Activated CD8-positive, alpha-beta memory T cell treated with anti-CD3 and anti-CD28 coated beads, Interleukin-2, amount 50 U/mL, for 24 hours (primary cell): ENCODE data around the gene ILK.
A peak's percentile ranks its signal among the peaks of the same experiment; 100 is the strongest.

ENCODE experiments used
- DNase-seq: peaks from one replicate; pipeline ENCODE4 v3.0.0-alpha.2; 2020; ENCODE audit errors: extremely low read depth

Gene ILK

DNA sequence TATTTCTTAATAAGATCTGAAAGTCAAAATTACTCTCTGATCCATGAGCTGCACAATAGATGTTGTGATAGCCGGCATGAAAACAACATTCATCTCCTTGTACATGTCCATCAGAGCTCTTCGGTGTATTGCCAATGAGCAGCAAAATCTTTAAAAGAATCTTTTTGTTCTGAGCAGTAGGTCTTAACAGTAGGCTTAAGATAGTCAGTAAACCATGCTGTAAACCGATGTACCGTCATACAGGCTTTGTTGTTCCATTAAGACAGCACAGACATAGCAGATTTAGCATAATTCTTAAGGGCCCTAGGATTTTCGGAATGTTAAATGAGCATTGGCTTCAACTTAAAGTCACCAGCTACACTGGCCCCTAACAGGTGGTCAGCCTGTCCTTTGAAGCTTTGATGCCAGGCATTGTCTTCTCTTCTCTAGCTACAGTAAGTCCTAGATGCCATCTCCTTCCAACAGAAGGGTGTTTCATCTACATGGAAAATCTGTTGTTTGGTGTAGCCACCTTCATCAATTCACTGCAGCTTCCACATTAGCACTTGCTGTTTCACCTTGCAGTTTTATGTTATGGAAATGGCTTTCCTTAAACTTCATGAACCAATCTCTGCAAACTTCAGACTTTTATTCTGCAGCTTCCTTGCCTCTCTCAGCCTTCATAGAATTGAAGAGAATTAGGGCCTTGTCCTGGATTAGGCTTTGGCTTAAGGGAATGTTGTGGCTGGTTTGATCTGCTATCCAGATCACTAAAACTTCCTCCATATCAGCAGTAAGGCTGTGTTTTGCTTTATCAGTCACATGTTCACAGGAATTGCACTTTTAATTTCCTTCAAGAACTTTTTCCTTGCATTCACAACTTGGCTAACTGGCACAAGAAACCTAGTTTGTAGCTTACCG lies 28.5 kb upstream of the ILK start:
- no peak for DNase-seq

DNA sequence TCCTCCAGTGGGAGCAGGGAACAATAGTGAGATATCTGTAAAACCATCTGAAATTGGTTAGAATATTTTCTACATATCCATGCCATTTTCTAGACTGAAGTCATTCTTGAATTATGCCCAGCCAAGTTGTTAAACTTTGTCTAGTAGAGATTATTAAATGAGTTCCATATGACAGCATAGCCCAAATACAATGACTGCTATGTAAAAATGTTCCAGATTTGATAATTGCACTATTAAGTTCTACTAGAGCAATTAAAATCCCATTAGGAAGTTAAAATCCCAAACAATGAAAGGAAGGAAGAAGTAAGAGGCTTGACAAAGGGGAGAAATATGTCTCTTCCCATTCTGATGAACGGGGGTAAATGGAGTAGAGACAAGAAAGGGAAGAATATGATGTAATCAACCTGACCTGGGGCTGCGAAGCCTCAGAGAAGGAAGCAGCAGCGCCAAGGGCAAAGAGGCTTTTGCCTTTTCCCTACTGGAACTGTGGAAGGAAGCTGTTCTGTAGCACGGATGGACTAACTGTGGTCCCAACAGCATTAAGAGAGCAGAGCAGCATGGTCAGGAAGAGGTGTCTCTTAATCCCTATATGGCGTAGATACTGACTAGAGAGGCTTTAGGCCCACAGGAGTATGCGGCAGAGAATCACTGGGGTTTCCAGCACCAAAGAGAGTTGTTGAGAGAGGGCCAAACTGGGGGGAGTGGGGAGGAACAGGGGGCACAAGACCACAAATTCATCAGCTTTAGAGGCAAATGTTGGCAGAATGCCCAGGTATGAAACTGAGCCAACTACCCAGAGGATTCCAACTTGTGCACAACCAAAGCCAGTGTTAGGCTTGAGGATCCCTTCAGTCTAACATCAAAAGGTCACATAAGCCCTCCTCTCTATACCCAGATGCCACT lies 26.9 kb upstream of the ILK start:
- no peak for DNase-seq

DNA sequence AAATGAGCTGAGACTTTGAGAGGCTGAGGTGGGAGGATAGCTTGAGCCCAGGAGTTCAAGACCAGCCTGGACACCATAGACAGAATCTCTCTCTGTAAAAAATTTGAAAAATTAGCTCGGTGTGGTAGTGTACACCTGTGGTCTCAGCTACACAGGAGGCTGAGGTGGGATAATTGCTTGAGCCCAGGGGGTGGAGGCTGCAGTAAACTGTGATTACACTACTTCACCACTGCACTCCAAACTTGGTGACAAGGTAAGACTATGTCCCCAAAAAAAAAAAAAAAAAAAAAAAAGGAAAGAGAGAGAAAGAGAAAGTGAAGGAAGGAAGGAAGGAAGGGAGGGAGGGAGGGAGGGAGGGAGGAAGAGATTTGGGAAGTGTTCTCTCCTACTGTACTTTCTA lies 25.4 kb upstream of the ILK start:
- no peak for DNase-seq

DNA sequence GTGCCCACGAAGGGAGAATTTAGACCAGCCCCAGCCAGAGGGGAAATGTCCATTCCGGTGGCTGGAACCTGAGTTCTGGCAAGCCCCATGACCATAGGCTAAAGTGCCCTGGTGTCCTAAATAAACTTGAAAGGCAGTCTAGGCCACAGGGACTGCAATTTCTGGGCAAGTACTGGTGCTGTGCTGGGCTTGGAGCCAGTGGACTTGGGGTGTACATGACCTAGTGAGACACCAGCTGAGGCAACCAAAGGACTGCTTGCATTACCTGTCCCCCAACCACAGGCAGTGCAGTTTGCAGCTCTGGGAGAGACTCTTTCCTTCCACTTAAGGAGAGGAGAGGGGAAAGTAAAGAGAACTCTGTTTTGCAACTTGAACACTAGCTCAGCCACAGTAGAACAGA lies 23.9 kb upstream of the ILK start:
- DNase-seq = no peak

DNA sequence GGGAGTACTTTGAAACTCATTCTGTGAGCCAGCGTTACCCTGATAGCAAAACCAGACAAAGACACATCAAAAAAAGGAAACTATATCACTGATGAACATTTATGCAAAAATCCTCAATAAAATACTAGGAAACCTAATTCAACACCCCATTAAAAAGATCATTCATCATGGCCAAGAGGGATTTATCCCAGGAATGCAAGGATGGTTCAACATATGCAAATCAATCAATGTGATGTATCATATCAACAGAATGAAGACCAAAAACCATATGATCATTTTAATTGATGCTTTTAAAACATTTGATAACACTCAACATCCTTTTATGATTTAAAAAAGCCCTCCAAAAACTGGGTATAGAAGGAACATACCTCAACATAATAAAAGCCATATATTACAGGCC lies 20.0 kb upstream of the ILK start:
- DNase-seq = no peak

DNA sequence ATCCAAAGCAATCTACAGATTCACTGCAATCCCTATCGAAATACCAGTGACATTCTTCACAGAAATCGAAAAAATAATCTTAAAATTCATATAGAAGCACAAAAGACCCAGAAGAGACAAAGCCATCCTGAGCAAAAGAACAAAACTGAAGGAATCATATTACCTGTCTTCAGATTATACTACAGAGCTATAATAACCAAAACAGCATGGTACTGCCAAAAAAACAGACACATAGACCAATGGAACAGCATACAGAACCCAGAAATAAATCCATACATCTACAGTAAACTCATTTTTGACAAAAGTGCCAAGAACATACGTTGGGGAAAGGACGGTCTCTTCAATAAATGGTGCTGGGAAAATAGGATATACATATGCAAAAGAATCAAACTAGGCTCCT lies 19.0 kb upstream of the ILK start:
- no peak for DNase-seq

DNA sequence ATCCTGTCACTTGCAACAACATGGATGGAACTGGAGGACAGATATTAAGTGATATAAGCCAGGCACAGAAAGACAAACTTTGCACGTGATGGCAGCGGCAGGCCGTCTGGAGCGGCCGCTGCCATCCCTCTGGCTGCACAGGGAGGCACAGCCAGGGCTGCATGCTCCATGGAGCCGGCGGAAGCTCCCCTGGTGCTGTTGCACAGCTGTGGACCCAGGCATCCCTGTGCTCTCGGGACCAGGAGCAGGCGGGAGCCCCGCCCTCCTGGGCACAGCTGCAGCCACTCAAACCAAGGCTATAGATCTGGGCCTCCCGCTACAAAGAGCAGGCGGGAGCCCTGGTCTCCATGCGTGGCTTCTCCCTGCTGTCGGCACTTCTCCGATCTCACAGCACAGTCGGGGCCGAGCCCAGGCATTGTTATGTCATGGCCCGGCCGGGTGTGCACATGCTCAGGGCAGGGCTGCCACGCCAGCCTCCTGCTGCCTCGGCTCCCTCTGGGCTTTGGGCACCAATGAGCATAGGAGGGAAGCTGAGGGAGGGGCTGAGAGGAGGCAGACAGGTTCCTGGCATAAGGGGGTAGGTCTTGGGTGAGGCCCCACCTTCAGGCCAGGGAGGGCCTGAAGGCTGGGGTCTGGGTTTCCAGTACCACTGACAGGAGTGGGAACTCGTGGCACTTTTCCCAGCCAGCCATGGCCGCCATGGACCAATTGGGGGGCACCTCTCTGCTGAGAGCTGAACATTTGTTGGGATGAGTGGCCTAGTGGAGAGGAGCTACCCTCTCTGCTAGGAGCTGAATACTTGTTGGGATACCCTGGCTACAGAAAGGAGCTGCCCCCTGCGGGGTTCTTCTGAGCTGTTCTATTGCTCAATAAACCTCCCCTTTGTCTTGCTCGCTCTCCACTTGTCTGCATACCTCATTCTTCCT lies 16.9 kb upstream of the ILK start:
- no peak for DNase-seq

DNA sequence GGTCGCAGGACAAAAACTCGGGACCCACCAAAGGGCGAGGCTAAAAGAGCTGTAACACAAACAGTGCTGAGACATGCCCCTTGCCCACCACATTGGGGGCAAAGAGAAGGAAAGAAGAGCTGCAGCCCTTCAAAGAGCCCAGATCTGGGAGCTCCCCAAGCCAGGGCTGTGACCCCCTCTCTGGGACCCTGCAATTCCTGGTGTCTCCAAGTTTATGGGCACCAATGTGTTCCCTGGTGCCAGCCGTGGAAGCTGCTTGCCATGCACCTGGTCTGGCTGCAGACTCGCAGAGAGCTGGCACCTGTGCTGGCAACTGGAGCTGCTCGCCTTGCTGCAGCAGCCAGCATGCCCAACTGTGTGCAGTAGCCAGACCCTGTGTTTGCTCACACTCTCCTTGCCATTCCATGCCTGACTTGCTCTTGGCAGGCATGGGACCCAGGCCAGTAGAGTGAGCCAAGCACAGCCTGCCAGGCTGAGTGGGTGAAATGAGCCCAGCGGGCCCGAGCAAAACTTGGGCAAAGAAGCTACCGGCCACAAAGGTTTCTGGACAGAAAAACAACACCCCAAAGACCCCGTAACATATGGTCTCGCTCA lies 16.1 kb upstream of the ILK start:
- DNase-seq = no peak

DNA sequence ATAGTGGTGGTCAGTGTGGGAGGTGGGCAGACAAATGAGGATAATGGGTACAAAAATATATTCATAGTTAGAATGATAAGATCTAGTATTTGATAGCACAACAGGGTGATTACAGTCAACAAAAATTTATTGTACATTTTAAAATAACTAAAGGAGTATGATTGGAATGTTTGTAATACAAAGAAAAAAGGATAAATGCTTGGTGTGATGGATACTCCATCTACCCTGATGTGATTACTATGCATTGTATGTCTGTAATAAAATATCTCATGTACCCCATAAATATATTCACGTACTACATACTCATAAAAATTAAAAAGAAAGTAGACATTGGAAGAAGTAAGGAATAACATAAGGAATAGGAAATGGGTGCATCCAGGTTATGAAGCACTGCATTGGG lies 15.6 kb upstream of the ILK start:
- DNase-seq = no peak

DNA sequence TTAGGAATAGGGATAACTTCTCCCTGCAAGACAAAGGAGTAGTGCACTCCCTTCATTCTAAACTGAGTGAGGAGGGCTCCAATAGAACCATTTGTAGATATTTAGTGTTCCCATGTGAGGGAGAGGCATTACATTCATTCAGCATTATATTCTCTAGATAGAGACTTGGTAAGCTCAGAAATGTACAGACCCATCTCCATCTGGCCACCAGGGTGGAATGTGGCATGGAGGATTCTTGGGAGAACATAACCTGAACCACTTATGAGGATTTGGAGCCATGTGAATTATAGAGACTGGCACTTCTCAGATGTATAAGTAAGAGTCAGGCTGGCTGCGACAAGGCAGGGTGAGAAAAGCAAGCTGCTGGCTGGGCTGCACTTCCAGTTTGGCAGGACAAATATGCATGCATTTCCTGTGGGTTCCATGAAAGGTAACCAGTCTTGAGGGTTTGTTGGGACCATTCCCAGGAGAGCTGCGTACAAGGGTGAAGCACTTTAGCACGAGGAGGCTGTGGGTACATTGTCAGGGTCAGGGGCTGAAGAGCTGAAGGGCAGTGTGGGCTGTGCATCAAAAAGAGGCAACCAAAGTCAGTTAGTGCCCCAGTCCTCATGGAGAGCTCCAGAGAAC lies 9.3 kb upstream of the ILK start:
- no peak for DNase-seq

DNA sequence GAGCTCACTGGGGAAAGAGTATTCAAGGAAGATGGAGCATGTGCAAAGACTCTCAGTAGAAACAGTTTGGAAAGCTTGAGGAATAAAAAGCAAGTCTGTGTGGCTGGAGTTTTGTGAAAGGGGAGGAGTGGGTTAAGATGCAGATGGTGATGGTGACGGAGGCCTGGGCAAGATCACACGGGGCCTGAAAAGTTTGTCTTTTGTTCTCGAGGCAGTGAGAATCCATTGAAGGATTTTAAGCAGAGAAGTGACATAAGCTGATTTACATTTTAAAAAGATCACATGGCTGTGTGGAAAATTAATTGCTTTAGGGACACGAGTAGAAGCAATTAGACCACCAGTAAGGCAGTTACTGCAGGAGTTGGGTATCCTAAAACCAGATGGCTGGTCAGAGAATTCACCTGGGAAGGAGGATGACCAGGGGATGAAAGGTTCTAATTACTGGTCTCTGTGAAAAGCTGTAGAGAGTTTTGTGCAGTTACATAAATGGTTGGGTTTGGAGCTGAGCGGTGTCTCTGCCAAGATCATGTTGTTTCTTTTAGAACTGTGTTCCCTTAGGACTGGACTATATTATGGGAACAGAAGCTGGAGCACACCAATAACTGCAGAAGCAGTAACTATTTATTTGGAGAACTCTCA lies 7.2 kb upstream of the ILK start:
- no peak for DNase-seq

DNA sequence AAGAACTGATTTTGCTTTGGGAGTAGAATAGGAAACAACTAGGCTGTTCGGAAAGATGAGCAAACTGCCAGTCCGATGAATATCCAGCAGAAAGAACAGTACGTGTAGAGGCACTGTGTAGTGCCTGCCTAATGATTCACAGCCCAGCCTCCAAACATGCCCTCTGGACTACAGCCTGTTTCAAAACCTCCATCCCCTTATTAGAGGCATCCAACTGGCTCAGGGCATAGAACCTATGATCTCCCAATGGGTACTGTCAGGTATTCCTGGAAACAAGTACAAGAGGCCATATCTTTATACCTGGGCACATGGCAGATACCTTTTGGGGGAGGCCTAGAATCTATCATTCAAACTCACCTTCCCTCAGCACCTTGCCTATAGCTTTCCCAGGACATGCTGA lies 5.0 kb upstream of the ILK start:
- DNase-seq = no peak

DNA sequence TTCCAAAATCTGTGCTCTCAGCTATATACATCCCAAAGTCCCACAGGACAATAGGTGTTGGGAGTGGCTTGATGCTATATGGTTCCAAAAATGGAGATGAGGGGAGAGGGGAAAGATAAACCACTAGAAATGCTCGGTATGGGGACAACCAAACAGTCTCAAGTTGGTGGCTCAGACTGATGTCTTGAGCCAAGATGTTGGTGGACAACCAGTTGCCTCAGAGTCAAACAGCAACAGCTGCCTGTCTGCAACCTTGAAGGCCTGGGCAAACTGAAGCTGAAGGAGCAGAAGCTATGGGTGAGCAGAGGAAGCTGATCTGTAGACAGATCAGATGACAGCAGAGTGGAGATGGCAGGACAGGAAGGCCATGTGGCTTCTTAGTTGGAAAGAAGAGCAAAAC lies 4.1 kb upstream of the ILK start:
- DNase-seq = no peak

DNA sequence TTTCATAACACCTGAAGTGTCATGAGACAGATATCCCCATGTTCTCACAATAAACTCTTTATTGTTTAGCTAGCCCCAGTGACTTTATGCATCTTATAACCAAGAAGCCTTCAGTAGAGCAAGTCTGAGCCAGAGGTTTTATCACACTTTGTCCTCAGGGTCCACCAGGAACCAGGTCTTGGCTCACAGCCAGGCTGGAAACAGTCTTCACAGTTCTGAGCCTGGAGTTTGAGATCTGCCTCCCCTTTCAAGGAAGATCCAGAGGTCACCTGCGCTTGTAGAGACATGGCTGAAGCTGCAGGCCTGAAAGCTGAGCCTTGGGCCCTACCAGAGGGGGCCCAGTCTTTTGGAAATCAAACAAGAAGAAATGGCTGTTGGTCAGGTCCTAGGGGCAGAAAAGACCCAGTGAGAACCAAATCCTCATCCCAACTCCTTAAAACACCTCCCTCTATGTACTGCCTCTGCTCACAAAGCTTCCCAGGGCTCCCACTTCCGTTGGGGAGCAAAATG lies 3.6 kb upstream of the ILK start:
- no peak for DNase-seq

DNA sequence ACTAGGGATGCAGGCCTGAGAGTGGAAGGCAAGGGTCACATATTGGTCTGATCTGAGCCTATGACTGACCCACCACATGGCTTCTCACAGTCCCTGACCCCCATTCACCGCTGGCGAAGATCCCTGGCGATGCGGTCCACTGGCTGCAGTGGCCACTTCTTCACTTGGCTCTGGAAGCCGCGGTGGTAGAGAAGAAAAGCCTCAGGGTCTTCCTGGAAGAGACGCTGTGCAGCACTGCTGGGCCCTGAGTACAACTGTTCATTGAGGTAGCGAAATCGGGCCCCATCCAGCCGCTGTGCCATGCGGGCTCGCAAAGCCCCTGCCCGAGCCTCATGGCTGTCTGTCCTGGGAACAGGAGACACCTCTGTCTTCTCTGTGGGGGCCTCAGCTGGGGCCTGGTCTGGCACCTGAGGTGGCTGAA lies 2.5 kb upstream of the ILK start:
- no peak for DNase-seq

DNA sequence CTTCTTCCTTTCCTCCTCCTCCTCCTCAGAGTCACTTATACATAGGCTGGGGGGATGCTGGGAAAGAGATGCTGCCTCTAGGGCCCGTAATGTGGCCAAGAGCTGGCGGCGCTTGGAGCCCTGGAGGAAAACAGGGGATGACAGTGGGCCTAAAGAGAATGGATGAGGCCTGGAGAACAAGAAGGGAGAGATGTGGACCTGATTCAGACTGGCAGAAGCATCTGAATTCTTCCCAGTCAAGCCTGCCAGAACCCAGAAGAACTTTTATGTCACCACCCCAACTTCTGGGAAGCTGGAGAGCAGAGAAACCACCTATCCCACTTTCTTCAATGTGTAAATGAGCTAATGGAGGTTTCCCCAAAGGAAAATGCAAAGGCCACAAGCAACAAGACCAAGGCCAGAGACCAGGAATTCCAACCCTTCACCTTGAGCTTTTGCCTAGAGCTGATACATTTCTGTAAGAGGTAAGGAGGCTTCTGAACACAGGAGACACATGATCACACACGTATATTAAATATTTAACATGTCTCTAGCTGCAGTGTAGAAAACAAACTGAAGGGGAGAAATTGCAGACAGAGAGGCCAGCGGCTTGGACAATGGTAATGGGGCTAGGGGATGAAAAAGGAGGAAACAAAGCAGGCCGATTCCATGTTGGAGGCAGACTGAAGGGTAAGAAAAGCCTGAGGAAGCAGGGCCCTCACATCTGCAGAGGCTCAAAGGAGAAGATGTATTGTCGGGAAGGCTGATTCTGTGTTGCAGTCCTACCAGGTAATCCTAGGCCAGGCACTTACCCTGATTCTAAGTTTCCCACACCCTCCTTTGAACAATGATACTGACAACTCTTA lies 1.3 kb upstream of the ILK start:
- no peak for DNase-seq

DNA sequence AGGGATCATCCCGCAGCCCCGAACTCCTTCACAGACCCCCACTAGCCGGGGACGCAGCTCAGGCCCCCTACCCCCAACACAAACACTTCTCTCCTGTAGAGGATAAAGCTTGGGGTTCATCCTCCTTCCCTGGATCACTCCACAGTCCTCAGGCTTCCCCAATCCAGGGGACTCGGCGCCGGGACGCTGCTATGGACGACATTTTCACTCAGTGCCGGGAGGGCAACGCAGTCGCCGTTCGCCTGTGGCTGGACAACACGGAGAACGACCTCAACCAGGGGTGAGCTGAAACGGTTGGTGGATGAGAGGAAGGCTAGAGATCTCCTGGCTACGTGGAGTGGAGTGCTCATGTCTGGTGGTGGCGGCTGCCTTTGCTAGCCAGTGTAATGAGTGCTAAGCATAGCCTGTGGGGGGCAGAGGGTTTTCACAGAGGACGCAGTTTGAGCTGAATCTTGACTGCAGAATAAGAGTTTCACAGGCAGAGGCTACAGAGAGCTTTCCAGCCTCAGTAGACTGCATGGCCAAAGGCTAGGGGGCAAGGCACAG lies 580 bp downstream of the ILK start:
- DNase-seq = peak; percentile 21

DNA sequence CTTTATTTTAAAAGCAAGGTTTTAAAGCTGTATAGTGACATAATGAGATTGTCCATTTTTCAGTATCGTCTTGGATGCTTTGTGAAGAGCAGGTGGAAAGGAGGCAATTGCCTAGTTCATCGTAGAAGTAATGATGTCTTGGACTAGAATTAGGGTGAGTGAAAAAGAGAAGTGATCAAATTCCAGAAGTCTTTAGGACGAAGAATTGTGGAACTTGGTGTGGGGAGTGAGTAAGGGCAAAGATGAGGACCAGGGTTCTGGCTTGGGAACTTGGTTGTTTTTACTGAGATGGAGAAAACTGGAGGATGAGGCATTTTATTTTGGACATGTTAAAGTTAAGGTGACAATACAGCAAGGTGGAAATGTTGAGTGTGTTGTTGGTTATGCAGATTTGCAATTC lies 1.2 kb downstream of the ILK start:
- no peak for DNase-seq
